ENCODE measurements around the gene AP3S2.

DNA sequence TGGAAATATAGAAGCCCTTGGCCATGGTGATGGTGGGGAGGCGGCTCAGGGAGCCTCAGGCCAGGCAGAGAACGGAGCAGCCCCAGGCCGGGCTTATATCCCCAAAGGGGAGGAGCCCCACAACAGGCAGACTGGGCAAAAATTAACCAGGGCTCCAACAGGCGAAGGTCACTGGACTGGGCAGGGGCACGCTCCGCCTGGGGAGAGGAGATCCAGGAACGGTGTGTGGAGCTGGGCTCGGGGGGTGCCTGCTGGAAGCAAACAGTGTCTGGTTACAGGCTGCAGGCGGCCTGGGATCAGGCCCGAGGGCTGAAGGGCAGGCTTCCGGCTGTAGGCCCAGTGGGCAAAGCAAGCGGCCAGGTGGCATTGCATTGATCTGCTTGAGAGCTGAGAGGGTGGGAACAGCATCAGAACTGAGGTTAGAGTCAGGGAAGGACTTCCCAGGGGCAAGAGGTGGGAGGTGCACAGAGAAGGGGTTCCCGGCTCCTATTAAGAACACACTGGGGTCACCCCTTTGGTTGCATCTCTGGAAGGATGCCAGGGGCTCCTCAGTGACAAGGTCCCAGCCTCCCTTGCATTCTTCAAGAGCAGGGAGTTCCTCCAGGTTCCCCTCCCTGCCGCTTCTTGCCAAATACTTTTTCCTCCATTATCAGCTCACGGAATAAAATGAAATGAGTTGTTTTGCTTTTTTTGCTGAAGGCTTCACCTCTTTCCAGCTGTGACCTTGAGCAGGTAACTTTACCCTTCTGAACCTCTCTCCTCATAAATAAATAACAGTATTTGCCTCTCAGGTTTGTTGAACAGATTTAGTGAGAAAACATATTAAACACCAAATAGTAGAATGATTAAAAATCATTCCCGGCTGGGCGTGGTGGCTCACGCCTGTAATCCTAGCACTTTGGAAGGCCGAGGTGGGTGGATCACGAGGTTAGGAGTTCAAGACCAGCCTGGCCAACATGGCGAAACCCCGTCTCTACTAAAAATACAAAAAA lies 86.9 kb downstream of the AP3S2 start:
- TF ChIP-seq, protein P1, sequence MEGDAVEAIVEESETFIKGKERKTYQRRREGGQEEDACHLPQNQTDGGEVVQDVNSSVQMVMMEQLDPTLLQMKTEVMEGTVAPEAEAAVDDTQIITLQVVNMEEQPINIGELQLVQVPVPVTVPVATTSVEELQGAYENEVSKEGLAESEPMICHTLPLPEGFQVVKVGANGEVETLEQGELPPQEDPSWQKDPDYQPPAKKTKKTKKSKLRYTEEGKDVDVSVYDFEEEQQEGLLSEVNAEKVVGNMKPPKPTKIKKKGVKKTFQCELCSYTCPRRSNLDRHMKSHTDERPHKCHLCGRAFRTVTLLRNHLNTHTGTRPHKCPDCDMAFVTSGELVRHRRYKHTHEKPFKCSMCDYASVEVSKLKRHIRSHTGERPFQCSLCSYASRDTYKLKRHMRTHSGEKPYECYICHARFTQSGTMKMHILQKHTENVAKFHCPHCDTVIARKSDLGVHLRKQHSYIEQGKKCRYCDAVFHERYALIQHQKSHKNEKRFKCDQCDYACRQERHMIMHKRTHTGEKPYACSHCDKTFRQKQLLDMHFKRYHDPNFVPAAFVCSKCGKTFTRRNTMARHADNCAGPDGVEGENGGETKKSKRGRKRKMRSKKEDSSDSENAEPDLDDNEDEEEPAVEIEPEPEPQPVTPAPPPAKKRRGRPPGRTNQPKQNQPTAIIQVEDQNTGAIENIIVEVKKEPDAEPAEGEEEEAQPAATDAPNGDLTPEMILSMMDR (IDR thresholded peaks at IDR 0.05) = no peak
- no peak for TF ChIP-seq POLR2A (IDR thresholded peaks at IDR 0.05)

Measured in adrenal gland (tissue), 5 donors.